Activated naive CD8-positive, alpha-beta T cell treated with anti-CD3 and anti-CD28 coated beads, Interleukin-2, amount 50 U/mL, for 24 hours (primary cell): Measurements from ENCODE around the gene LITAFD.
"Not testable (repeated sequence)": the region's sequence is repeated elsewhere in the genome, so short reads cannot be mapped to it uniquely, and the experiment has no call there.

Experiments
- ATAC-seq: fragments of 150-1000 bp; cut with Tn5 transposase; one replicate; pipeline ENCODE4 v1.10.0; 2021
- DNase-seq: peaks from one replicate; pipeline ENCODE4 v3.0.0; 2021
- H3K27ac Mint-ChIP-seq: one replicate; pipeline ENCODE4 v1.8.0; 2021; ENCODE audit warnings: mild to moderate bottlenecking, mixed read lengths
- H3K27me3 Mint-ChIP-seq: one replicate; pipeline ENCODE4 v1.8.0; 2021; ENCODE audit warnings: mixed read lengths
- H3K36me3 Mint-ChIP-seq: one replicate; pipeline ENCODE4 v1.8.0; 2021; ENCODE audit warnings: low read depth, mixed read lengths
- H3K4me1 Mint-ChIP-seq: one replicate; pipeline ENCODE4 v1.8.0; 2021; ENCODE audit warnings: mixed read lengths
- H3K4me3 Mint-ChIP-seq: one replicate; pipeline ENCODE4 v1.8.0; 2021; ENCODE audit warnings: mild to moderate bottlenecking, moderate library complexity, mixed read lengths
- H3K9me3 Mint-ChIP-seq: one replicate; pipeline ENCODE4 v1.8.0; 2021; ENCODE audit warnings: mixed read lengths

The LITAFD gene

DNA sequence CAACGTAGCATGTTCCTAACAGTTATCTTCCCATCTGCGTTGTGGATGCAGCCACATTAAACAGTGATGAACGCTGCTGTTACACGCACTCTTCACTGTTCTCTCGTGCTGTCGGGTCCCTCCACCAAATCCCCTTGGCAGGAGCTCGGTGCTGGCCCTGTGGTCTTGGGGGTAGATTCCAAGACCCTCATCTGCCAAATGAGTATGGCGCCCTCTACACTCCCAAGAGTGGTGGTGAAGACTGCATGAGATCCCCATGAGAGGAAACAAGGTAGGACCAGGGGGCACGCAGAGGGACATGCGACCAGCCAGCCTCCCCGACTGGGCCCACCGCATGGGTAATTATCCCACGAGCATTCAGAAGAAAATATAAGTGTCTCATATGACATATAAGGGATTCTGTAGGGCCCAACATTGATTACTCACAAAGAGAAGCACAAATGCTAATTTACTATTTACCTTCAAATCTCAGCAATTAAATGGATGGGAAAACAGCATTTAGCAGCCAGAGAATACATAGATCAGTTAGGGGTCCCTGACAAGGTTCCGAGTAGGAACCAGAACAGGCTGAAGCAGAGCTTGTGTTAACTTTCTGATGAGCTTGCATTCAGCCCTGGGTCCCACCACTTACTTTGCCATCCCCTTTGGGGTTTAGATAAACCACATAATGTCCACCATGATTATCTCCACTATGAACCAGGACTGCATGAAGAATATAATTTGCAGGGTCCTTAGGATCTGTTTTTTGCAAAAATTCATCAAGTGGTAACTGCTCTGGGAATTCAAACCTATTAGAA lies 23.8 kb downstream of the LITAFD start:
- Mint-ChIP-seq H3K27ac (no peak overlapping the region), H3K4me3 (no peak overlapping the region), H3K36me3 (peaks cover 69% of the 10 kb centered on the region), H3K27me3 (no peaks in the 10 kb centered on the region), H3K9me3 (no peaks in the 10 kb centered on the region), H3K4me1 (peaks cover 13% of the 10 kb centered on the region)
- ATAC-seq = no peak
- DNase-seq = no peak

DNA sequence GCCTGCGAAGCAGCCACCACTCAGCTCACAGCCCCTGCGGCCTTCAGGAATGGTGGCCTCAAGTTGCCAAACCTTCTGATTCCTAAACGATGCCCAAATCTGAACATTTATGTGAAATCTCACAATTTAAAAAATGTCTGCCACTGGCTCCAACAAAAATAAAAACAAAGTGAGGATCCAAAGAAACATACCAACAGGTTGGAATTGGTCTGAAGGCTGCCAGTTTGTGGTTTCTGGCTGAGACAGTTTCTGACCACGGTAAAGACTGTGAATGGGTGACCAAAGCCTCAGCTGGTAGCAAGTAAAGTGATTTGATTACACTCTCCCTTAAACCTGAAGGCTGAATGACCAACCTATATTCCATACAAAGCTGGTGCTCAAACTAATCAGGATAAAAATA lies 24.9 kb downstream of the LITAFD start:
- DNase-seq (no peak), ATAC-seq (no peak)
- H3K4me3 Mint-ChIP-seq = no peak overlapping the region
- no peaks in the 10 kb centered on the region for H3K9me3 Mint-ChIP-seq
- peak overlapping the region; percentile 76 for H3K27ac Mint-ChIP-seq
- peaks cover 20% of the 10 kb centered on the region for H3K4me1 Mint-ChIP-seq
- H3K27me3 Mint-ChIP-seq = no peaks in the 10 kb centered on the region
- H3K36me3 Mint-ChIP-seq = peaks cover 68% of the 10 kb centered on the region

DNA sequence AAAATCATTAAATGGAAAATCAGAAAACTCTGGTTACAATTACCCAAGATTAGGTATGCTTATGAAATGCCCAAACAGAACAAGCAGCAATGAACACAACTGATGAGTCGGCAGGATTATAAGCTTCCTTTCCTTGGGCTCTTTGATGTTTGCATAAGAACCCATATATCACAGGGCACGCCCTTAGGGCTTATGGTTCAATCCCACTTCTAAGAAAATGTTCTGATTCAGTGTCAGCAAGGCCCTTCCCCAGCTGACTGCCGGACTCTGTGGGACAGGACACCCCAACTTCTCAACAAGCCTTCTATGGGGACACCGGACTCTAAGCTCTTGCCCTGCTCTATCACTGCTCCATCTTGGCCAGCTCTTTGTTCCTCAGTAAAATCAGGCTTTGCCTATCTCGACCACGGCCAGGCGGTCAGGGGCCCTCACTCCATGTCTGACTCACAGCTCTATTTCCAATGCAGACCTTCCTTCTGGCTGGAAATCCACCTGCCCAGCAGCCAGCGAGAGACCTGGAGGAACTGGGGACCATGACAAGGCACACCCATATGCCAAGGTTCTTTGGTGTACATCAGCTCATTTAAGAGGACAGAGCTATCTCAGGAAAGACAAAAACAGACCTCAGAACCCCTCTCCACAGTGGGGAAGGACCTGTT lies 26.8 kb downstream of the LITAFD start:
- ATAC-seq (no peak), DNase-seq (no peak)
- no peak overlapping the region for H3K4me3 Mint-ChIP-seq
- H3K9me3 Mint-ChIP-seq = no peaks in the 10 kb centered on the region
- H3K27me3 Mint-ChIP-seq = no peaks in the 10 kb centered on the region
- H3K36me3 Mint-ChIP-seq = peaks cover 67% of the 10 kb centered on the region
- peak overlapping the region; percentile 45 for H3K27ac Mint-ChIP-seq
- H3K4me1 Mint-ChIP-seq = peaks cover 27% of the 10 kb centered on the region

DNA sequence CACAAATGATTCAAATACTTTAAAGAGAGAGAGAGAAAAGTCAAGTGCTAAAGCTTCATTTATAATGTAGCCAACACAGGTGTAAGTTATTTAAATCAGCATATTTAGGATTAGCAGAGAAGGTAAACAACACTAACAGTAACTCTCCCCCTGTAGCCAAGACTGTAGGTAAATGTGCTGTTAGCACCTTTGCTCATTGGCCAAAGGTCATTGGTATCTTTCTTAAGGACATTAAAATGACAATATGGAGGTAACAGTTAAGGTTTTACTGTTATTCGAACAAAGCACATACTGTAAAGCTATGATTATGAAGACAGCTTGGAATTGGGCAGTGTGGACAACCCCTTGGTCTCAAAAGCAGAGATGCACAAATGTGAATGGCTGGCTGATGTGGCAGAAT lies 28.7 kb downstream of the LITAFD start:
- H3K27me3 Mint-ChIP-seq = no peaks in the 10 kb centered on the region
- H3K4me3 Mint-ChIP-seq = no peak overlapping the region
- H3K9me3 Mint-ChIP-seq = no peaks in the 10 kb centered on the region
- H3K36me3 Mint-ChIP-seq = peaks cover 66% of the 10 kb centered on the region
- no peak for DNase-seq
- H3K4me1 Mint-ChIP-seq = peaks cover 35% of the 10 kb centered on the region
- ATAC-seq = no peak
- H3K27ac Mint-ChIP-seq = peak overlapping the region; percentile 59

DNA sequence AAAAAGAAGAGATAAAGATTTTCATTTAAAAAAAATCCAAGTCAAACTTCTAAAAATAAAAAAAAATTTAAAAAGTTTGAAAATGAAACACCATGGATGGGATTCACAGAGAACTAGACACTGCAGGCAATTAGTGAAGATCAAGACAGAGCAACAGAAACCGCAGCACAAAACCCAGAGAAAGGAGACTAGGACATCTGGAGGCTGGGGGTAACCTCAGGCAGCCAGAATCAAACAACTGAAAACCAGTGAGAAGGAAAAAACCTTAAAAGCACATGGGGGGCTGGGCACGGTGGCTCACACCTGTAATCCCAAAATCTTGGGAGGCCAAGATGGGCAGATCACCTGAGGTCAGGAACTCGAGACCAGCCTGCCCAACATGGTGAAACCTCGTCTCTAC lies 30.6 kb downstream of the LITAFD start:
- H3K4me3 Mint-ChIP-seq = peak overlapping the region; percentile 47
- H3K36me3 Mint-ChIP-seq = peaks cover 70% of the 10 kb centered on the region
- no peaks in the 10 kb centered on the region for H3K9me3 Mint-ChIP-seq
- no peak for ATAC-seq
- DNase-seq = no peak
- H3K27ac Mint-ChIP-seq = no peak overlapping the region
- peaks cover 39% of the 10 kb centered on the region for H3K4me1 Mint-ChIP-seq
- H3K27me3 Mint-ChIP-seq = no peaks in the 10 kb centered on the region

DNA sequence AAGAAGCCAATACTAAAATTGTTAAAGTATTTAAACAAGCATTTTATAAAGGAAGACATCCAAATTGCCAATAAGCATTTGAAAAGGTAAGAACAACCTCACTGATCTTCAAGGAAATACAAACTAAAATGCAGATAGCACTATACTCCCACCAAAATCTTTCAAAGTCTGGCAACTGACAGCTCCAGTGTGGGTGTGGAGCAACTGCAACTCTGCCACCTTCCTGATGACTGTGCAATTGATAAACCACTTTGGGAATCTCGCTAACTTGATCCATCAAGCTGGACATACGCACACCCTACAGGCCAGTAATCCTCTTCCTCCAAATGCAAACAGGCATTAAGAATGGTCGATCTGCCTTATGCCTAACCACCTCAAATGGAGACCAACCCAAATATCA lies 31.9 kb downstream of the LITAFD start:
- ATAC-seq (no peak), DNase-seq (no peak)
- Mint-ChIP-seq H3K9me3 (no peaks in the 10 kb centered on the region), H3K27me3 (no peaks in the 10 kb centered on the region), H3K4me3 (no peak overlapping the region), H3K4me1 (peaks cover 41% of the 10 kb centered on the region), H3K27ac (peak overlapping the region; percentile 26), H3K36me3 (peaks cover 72% of the 10 kb centered on the region)

DNA sequence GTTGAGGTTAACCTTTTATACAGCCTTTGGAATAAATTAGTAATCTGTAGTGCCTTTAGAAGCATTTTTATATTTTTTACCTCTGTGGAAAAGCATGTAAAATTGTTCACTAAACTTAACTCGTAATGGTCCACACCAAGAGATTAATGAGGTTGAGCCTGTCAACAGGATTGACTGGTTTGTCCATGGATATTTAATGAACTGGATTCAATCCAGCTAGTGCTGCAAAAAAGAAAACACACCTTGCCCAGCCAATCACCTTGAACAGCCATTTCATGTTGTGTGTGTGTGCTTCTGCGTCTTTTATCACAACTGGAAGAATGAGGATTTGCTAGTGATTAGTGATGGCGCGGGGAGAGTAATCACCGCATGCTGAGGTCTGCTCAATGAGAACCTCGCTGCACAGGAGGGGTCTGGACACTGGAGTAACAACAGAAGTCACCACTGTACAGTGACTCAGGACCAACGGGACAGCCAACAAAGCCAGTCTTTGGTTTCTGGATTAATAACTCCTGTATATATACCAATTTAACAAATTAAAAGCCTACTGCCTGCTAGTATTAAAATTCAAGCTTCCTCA lies 33.7 kb downstream of the LITAFD start:
- Mint-ChIP-seq H3K9me3 (no peaks in the 10 kb centered on the region), H3K4me3 (no peak overlapping the region), H3K27me3 (no peaks in the 10 kb centered on the region), H3K4me1 (peaks cover 55% of the 10 kb centered on the region), H3K27ac (peak overlapping the region; percentile 68), H3K36me3 (peaks cover 83% of the 10 kb centered on the region)
- ATAC-seq (no peak), DNase-seq (no peak)

DNA sequence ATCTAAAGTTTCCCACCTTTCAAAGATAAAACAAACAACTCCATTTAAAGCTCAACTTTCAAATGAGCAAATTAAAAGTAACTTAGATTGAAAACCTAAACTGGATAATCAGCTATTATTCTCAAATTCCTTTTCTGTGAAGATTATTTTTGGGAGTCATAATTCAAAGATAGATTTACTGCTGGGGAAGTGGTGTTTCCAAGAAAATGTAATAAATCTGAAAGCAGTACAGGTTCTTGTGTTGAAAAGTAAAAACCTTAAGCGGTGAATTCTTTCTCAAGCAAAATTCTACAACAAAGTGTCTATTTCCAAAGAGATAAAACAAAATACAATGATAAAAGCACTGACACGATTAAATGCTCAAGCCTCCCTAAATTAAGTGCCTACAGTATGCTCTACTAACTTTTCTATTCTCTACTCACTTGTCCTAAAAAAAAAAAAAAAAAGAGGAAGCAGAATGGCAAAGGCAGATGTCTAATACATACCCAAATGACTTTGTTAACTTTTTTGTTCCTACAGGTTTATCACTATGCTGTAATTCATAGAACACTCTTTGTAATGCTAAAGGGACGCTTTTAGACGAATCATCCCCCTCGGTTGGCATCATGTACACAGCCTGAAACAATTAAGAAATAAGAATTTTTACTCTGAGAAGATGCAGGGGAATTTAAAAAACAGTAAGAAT lies 34.5 kb downstream of the LITAFD start:
- no peaks in the 10 kb centered on the region for H3K9me3 Mint-ChIP-seq
- H3K4me3 Mint-ChIP-seq = no peak overlapping the region
- H3K36me3 Mint-ChIP-seq = peaks cover 84% of the 10 kb centered on the region
- H3K4me1 Mint-ChIP-seq = peaks cover 56% of the 10 kb centered on the region
- H3K27ac Mint-ChIP-seq = peak overlapping the region; percentile 37
- DNase-seq (no peak), ATAC-seq (no peak)
- H3K27me3 Mint-ChIP-seq = no peaks in the 10 kb centered on the region

DNA sequence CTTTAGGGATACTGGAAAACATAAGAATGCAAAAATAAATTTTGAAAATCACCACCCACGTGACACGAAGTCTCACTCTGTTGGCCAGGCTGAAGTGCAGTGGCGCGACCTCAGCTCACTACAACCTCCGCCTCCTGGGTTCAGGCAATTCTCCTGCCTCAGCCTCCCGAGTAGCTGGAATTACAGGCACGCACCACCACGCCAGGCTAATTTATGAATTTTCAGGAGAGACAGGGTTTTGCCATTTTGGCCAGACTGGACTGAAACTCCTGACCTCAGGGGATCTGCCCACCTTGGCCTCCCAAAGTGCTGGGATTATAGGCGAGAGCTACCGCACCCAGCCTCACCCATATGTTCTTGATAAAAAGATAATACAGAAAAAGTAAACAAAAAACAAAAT lies 35.2 kb downstream of the LITAFD start:
- not testable (repeated sequence) for DNase-seq, H3K27ac Mint-ChIP-seq, H3K9me3 Mint-ChIP-seq, H3K4me3 Mint-ChIP-seq, ATAC-seq, H3K27me3 Mint-ChIP-seq
- peaks cover 83% of the 10 kb centered on the region for H3K36me3 Mint-ChIP-seq
- peaks cover 62% of the 10 kb centered on the region for H3K4me1 Mint-ChIP-seq

DNA sequence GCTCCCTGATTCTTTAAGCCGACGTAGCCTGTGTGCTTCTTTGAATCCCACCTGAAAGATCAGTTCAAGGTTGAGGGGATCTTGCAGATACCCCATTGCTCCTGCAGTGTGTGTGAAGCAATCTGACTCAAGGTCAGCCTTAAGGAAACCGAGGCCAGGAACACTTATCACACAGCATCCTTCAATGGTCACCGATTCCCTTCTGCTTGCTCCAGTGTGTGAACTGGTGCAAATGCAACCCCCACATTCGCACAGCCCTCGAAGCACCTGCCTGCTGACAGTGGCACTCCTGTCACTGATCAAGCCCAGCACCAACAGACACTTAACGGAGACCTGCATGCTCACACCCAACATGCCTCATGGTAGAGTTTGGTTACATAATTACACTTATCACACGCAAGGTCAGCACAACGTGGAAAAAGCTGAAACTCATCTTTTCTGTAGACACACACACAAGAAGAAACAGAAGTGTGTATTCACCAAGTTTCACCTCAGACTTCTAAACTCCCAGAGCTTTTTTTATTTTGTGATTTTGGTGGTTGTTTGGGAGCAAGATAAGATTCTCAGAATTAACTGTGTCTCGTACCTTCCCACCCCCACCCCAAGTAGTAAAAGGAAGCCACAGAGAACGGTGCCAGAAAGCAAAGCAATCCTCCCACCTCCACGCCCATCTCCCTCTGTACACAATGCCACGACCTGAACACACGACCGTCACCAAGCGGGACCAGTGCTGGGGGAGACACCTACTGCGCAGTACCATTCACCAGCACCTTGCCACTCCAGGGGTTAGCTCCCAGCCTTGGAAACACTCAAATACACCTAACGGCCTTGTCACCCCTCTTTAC lies 37.2 kb downstream of the LITAFD start:
- ATAC-seq = peak; percentile 30
- no peak for DNase-seq
- Mint-ChIP-seq H3K4me1 (peaks cover 57% of the 10 kb centered on the region), H3K9me3 (no peaks in the 10 kb centered on the region), H3K4me3 (no peak overlapping the region), H3K36me3 (peaks cover 79% of the 10 kb centered on the region), H3K27me3 (no peaks in the 10 kb centered on the region), H3K27ac (peak overlapping the region; percentile 73)

DNA sequence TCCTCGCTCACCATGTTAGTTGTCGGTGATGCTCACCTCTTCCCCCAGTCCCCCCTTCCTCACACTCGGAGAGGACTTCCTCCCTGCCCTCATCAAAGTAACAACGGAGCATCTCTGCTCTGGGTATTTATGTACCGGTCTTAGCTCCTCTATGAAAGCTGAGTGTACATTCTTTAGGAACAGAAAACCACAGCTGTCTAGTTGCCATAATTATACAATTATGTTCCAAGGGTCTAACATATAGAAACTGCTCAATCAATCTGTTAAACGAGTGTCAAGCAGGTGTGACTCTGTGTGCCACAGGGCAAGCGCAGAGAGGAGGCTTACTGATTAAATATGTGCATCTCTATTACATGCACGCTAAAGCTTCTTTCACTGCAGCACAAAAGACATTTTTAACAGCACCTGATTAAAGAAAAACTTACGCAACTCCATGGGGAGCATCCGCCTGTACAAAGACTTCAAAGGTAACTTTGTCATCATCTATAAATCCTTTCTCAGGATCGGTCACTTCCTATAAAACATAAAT lies 37.8 kb downstream of the LITAFD start:
- Mint-ChIP-seq H3K27me3 (no peaks in the 10 kb centered on the region), H3K36me3 (peaks cover 80% of the 10 kb centered on the region), H3K27ac (peak overlapping the region; percentile 83), H3K4me1 (peaks cover 62% of the 10 kb centered on the region), H3K9me3 (no peaks in the 10 kb centered on the region), H3K4me3 (no peak overlapping the region)
- ATAC-seq (no peak), DNase-seq (no peak)

DNA sequence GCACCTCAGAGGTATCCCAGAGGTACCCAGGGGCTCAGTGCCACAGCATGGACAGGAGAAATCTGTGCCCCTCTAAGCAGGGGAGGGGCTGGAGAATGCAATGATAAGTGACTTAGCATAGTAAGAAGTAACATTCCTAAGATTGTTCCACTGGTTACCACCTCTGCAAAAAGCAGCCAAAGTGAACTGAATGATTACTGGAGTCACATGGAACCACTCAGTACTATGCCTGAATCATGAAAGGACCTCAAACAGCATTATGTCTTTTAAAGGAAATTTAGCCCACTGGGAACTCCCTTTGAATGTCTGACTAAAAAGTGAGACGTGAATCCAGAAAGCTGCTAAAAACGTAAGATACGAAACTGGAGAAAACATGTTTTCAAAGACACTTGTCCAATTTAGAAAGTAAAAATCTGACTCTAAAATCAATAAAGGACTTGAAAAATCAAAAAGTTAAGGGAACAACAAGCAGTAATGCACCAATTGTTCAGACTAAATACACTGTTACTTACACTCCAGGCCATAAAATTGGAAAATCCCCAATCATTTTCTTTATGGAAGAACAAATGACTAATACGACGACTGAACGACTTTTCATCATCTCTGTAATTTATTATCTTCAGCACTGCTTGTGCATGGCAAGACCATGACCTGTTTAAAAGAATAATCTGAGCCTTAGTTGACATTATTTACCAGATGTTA lies 38.6 kb downstream of the LITAFD start:
- peaks cover 84% of the 10 kb centered on the region for H3K36me3 Mint-ChIP-seq
- peak overlapping the region; percentile 83 for H3K27ac Mint-ChIP-seq
- no peaks in the 10 kb centered on the region for H3K27me3 Mint-ChIP-seq
- H3K4me3 Mint-ChIP-seq = no peak overlapping the region
- DNase-seq (no peak), ATAC-seq (peak; percentile 68)
- no peaks in the 10 kb centered on the region for H3K9me3 Mint-ChIP-seq
- H3K4me1 Mint-ChIP-seq = peaks cover 64% of the 10 kb centered on the region

DNA sequence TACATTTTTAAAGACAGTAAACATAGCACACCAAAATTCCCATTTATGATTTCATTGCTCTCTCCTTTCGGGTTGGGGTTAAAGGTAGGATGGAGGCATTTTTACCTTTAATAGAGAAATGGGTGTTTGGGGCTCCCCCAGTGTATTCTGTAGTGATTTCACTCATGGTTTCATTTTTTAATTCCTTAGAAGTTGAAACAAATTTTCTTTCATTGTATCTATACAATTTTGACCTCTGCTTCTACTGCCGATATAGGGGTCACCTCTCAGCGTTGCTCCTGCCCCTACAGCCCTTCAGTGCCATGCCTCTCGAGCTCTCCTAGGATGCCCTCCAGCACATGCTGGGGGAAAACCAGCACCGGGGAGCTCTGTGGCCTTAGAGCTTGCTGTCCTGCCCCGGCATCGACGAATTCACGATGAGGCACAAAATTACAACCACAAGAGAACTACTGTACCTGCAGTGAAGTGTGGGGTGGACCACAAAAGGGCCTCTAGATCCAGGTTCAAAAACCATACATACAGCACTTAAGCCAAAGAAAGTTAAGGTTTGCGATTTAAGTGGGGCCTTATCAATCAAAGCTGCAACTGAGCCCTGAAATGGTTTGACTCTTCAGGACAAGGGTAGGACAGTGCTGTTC lies 39.3 kb downstream of the LITAFD start:
- ATAC-seq (peak; percentile 8), DNase-seq (no peak)
- Mint-ChIP-seq H3K27ac (peak overlapping the region; percentile 83), H3K9me3 (no peaks in the 10 kb centered on the region), H3K36me3 (peaks cover 78% of the 10 kb centered on the region), H3K4me1 (peaks cover 61% of the 10 kb centered on the region), H3K4me3 (no peak overlapping the region), H3K27me3 (no peaks in the 10 kb centered on the region)
